Breast epithelium (tissue), 3 donors: ENCODE results near the gene ABHD10.

Source experiments
- CTCF ChIP-seq, 3 donors: fragments of 450-650 bp; IDR thresholded peaks; one replicate each; pipeline ENCODE4 v1.5.1; 2016 to 2017; ENCODE audit warnings: antibody characterized with exemption in 3 of 3, mild to moderate bottlenecking in 3 of 3, moderate library complexity in 3 of 3
- POLR2A ChIP-seq: fragments of 450-650 bp; IDR thresholded peaks from one replicate; pipeline ENCODE4 v1.6.1; 2016; ENCODE audit warnings: antibody characterized with exemption, mild to moderate bottlenecking, moderate library complexity
- POLR2AphosphoS5 ChIP-seq, 3 donors: sonication (generic); formaldehyde crosslinking; IDR thresholded peaks; one replicate each; pipeline ENCODE4 v1.6.1; 2017; ENCODE audit warnings: antibody characterized with exemption in 3 of 3

- TF ChIP-seq CTCF (IDR thresholded peaks at IDR 0.05) (no peak), POLR2A (no peak), POLR2AphosphoS5 (IDR thresholded peaks at IDR 0.05) (no peak)
Observed at GRCh38 chr3:111998636-111999483, 20.0 kb downstream of the ABHD10 start, which contains the start of gene TAGLN3.
